HUDEP-2 (cell line): ENCODE data around the gene LINGO1.

ENCODE experiments used
- DNase-seq, 76 experiments: peaks; one replicate each; lab custom pipeline; 2025; ENCODE audit not compliant: unreplicated experiment in 76 of 76; lab: John Stamatoyannopoulos, UW

LINGO1 gene

DNA sequence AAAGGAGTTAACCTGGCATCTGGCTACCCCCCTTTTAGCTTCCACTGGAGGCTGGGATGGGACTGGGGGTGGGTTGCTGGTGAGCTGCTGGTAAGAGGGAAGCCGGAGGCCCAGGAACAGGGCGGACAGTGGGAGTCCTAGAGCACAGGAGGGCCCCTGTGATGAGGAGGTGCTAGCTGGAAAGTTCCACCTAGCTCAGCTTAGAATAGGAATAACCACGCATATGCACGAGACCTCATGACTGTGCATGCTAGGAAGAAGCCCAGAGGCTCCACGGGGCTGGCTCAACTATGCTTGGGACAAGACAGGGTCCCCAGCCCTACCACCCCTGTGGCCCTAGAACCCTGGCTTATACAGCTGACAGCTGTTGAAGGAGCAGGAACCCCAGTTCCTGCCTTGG is 34.1 kb downstream of the LINGO1 start:
- DNase-seq, result no peak

DNA sequence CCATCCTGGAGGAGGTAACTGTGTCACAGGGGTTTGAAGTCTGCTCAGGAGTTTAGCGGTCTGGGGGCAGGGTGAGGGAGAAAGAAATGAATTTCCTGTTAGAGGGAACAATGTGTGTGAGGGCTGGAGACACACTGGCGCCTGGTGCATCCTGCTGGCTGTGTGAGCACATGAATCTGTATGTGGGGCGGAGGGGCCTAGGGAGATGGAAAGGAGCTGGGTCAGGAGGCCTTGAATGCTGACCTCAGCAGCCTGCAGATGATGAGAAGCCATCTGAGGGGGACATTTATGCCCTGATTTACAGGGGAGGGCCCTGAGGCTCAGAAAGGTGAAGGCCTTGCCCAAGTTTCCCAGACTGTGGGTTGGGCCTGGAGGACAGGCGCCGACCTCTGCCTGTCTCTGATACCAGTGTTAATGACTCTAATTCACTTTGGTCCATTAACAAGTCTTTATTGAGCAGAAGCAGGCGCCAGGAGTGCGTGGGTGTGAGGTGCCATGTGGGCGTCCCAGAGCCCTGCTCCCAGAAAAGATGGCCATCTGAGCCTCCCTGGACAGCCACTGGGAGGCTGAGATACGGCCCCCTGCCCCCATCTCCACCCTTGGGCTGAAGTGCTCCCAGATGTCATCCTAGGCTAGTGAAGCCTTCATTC is 34.8 kb downstream of the LINGO1 start:
- no peak for DNase-seq

DNA sequence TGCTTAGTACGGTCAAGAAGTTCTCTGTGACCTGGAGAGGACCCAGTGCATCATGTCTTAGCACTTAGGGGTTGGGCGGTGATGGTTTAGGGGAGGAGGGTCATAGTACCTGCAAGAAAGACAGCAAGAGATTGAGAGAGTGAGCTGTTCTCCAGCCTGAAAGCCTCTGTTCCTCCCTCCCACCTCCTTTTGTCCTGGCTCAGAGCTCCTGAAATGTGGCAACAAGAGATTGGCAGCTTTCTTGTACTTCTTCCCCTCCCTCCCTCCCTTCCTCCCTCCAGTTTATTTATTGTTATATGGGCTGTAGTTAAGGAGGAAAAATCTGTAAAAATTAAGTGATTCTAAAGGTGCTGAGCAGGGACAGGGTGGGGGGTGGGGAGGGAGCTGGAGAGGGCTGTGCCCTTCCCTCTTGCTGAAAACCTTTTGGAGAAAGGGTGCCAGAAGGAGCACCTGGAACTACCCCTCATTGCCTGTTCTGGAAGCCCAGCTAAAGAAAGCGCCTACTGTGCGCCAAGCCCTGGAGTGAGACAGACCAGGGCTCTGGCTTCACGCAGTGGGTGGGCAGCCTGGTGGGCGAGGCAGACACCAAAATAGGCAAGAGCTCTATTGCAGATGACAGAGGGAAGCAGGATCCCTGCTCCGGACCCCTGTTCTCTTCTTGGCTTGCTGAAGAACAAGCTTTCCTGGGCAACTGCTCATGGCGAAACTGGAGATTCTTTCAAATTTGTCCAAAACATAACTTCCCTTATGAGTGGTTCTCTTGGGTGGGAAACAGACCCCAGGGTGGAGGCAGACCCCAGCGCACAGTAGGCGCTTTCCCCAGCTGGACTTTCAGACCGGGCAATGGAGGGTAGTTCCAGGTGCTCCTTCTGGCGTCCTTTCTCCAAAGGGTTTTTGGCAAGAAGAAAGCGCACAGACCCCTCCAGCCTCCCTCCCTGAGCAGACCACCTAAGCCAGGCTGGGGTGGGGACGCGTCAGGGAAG is 35.6 kb downstream of the LINGO1 start:
- no peak for DNase-seq

DNA sequence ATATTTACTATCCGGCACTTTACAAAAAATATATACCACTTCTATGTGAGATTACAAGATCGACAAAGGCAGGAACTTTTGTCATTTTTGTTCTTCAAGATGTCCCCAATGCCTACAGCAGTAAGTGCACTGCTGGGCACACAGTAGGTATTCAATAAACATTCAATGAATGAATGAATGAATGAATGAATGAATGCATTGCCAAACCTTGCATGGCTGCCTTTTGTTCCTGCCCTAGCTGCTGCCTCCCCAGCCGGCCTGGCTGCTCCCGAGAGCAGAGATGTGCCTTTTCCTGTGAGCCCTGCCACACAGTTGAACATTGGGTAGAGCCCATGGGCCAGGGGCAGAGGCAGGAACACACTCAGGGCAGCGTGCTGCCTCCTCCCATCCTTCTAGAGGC is 37.5 kb downstream of the LINGO1 start:
- no peak for DNase-seq

DNA sequence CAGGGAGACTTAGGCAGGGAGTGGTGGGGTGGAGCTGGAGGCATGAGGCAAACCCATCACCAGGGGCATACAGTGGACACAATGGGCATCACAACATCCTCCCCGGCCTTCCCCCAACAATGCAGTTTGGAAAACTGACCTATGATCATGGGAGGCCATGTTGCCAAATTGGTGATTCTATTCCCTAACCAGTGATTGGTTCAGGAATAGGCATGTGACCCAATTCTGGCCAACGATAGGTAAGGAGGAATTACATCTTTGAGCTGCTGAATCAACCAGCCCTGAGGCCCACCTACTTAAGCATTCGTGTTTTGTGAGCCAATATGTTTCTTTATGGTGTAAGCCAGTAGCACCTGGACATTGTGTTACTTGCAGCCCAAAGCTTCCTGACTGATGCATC is 40.0 kb downstream of the LINGO1 start:
- DNase-seq, result no peak

DNA sequence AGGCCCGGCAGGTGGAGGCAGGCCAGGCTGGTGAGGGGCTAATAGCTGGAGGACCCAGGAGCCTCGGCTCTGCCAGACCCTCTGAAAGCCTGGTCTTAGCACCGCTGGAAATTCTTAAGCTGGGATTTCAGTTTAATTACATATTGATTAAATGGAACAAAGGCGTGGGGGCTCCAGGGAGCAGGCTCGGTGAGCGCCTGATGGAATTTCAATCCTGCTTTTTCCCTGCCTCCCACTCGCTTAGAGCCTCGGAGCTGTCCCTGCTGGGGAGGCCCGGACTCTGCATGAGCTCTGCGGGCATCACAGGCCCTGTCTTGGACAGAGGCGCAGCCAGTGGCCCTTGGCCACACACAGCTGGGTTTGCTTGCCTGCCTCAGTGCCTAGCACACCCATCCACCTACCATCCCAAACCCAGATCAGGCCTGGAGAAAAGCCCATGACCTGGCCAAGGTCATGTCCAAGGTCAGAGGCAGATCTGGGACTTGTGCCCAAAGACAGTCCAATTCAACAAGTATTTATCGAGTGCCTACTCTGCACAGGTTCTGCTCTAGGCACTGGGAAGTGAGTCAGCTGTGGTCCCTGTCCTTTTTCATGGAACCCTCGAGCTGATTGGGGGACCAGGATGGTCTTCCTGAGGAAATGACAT is 40.6 kb downstream of the LINGO1 start:
- no peak for DNase-seq

DNA sequence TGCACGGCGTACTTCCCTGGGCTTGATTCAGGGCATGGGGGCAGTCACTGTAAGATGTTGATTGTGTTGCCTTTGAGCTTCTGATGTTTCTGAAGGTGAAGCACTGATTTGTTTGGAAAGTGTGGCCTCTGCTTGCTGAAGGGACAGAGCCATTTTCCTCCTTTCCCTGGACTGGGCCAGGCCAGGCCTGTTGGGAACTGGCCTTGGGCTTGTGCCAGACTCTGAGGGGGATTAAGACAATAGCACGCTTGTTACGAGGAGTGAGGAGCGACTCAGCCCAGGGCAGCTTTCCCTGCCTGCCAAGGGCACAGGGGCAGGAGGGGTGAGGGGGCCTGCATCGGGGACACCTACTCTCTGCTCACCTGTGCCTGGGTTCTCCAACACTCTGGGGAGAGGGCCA is 42.9 kb downstream of the LINGO1 start:
- no peak for DNase-seq

DNA sequence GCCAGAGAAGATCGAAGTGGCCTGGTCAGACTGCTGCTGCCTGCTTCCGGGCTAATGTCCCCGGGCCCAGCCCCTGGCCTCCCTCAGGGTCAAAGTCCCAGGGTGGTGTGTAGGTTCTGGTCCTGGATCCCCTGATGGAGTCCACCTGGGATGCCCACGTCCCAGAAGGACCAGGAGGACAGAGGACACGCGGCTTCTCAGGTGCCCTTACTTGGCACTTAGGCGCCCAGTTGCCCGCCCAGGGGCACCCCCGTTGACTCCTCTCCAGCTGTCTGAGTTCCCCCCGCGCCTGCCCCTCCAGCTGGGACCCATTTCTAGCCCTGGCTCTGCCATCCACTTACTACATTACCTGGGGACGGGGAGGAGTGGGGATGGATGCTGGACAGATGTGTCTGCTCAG is 44.6 kb downstream of the LINGO1 start:
- DNase-seq, result no peak

DNA sequence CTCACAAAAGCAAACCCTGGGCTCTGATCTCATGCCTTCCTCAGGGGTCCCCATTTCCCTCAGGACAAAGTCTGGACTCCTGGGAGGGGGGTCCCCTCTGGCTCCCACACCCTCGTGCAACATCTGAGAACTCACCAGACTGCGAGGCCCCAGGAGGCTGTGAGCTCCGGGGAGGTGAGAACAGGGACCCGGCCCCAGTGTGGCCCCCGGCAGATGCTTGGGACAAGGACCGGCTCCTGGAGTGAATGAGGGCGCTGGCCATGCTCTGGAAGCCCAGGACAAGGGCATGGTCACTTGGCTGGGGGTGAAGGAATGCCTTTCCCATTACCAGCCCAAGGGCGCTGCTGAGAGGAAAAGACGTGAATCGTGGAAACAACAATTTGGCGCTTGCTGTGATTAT is 48.0 kb downstream of the LINGO1 start:
- no peak for DNase-seq

DNA sequence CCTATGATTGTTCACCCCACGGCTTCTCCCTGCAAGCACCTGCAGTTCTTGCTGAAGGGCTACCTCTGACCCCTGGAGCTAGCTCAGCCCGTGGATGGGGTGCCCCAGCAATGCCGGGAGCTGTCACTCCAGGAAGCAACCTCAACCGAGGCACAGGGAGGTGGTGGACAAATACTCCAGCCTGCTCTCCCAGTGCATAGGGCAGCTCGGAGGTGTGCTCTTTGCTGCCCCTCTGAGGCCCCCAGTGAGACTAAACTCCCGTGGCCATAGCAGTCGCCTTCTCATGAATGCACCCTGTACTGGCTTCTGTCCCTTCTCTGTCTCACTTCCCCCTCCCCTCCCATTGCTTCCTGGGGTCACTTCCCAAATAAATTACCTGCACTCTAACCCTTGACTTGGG is 48.5 kb downstream of the LINGO1 start:
- DNase-seq, result peak in 1 of 76 experiments; percentile 15

DNA sequence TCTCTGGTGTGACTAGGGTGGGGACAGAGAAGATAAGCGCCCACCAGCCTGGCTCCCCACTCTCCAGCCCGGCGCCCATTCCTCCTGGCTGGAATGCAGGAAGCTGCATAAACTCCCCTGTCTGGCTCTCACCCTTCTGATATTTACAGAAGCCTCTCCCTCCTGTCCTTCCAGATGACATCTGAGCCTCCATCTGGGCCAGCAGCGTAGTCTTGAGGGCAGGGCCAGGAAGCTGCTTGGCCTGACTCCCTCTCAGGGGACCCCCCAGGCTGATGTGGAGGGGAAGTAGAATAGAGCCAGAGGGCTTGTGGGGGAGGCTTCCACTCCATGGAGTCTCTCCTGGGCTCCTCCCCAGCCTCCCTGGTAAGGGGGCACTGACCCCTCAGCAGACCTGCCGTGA is 49.9 kb downstream of the LINGO1 start:
- DNase-seq, result no peak

DNA sequence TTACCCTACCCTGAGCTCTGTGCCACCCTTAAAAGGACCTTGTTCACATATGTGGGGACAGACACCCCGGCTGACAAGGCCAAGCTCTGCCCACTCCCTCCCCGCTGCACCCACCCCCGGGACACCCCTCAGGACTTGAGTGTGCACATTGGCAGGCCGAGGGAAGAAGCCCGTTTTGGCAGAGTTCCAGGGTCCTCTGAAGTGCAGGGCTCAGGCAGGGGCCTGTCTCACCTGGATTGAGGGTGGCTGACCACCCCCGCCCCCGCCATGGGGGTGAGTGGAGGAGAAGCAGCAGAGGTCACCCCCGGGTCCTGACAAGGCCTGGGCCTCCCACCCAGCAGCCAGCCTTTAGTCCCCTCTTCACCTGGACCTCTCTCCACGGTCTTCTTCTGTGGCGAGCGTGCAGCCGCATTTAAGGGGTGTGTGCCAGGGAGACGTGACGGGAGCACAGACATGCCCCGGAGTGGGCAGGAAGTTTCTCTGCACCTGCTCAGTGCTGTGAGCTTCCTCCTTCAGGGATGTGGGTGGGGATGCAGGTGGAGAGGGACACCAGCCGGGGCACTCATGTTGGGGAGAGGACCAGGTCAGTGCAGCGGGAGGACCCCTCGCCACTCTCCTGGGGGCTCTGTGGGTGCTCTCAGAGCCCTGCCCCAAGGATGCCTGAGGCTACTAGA is 50.7 kb downstream of the LINGO1 start:
- no peak for DNase-seq

DNA sequence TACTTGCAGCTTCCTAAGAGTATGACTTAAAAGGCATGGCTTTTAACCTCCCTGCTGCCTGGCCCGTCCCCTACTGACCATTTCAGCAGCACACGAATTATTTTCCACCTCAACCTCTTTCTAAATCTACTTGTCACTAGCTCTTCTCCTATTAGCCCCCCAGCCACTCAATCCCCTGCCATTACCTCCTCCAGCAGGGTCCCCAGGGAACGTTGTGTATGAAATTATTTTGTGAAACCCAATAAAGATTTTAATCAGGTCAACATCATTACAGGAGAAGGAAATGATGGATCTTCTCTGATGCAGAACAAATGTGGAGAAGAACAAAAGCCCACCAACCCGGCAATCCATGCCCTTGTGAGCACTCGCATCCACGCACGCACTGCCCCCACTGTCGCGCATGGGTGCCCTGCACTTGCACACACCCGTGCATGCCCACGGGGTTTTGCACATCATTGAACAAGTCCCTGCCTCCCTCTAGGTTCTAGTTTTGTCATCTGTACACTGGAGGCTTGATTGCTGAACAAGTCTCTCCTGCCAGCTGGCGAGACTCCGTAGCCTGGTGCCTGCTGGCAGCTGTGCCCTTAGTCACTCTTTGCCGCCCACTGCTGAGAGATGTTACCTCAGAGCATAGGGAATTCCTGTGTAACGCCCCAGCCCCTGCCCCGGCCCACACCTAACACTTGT is 51.6 kb downstream of the LINGO1 start:
- no peak for DNase-seq

DNA sequence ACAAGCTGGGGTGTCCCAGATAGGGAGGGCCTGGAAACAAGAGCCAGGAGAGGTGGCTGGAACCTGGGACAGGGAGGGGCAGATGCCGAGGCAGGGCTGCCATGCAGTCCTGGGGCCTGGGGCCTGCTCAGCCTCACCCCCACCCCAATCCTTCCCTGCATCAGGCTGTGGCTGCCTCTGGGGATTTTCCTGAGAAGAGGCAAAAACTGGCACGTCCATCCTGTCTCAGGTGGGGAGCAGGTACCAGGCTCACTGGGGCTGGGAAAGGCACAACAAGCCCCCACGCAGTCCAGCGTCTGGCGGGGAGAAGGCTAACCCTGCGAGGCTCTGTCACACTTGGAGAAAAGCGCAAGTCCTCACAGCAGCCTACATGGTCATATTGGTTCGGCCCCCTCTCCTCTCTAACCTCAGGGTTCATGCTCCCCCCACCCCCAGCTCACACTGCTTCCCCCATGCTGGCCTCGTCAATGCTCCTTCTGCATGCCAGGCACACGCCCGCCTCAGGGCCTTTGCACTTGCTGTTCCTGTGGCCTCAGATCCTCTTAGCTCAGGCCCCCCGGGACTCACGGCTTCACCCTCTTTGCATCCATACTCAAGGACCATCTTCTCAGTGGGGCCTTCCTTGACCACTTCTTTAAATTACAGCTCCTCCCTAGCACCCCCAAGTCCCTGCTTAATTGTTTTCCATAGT is 53.1 kb downstream of the LINGO1 start:
- DNase-seq, result no peak

DNA sequence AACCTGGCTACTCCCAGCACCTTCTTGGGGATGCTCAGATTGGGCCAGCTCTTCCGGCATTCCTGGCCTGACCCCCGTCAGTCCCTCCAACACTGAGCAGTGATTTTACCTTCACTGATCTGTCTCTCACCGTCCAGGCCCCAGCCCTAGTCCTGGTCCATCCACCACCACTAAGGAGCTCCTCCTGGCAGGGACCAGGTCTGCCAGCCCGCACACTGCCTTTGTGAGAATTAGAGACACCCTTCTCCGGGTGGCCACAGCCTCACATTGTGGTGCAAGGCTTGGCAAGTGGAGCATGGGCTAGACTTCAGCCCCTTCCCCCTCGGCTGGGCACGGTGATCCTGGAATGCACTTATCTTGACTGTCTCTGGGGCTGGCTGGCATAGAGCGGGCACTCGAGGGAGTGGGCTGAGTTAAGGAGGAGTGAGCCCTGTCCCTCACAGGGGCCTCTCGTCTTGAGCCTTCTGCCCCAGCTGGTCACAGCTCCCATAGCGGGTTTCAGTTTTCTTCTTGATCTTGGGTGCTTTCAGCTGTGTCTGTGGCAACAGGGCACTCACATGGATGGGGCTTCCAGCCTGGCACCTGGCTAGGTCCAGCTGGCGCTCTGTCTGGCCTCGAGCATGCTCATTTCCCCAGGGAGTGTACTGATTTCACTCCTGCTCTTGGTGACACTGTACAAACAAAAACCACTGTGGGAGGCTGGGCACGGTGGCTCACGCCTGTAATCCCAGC is 53.9 kb downstream of the LINGO1 start:
- no peak for DNase-seq

DNA sequence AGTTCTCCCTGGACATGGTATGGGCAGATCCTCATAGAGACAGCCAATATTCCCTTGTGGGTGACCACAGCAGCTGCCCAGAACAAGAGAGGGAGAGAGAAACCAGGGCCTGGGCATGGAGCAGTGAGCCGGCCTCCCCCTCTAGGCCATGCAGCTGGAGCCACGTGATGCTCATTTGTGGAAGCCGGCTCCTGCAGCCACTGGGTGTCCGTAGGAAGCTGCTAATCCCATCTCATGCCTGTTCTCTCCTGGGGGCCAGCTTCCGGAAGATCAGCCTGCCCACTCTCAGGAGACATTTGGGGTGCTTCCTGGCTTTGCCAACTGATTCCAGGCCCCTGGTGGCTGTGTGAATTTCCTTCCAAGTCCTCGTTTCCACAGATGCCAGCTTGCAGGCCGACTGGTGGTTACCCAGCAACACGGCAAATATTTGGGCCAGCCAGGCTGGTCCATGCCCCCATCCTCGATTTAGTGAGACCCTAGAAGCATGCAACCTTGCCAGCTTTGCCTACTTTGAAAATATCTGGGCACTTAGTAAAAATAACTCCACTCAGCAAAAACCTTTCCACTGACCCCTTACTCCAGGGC is 55.3 kb downstream of the LINGO1 start:
- no peak for DNase-seq

DNA sequence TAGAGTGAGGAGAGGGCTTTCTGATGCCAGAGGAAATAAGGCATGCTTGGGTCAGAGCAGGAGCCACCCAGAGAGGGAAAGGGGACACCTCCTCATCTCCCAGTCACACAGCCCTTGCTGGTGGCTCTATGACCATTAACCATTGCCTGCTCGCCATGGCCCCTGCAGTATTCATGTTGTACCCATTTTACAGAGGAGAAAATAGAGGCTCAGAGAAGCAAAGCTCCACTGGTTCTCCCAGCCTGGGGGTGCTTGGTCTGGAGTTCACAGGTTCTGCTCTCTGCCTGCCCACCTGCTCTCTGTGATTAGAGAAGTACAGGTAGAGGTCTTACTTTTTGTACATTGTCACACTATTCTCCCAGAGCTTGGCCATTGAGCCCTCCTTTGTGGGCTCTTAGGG is 56.2 kb downstream of the LINGO1 start:
- DNase-seq, result no peak

DNA sequence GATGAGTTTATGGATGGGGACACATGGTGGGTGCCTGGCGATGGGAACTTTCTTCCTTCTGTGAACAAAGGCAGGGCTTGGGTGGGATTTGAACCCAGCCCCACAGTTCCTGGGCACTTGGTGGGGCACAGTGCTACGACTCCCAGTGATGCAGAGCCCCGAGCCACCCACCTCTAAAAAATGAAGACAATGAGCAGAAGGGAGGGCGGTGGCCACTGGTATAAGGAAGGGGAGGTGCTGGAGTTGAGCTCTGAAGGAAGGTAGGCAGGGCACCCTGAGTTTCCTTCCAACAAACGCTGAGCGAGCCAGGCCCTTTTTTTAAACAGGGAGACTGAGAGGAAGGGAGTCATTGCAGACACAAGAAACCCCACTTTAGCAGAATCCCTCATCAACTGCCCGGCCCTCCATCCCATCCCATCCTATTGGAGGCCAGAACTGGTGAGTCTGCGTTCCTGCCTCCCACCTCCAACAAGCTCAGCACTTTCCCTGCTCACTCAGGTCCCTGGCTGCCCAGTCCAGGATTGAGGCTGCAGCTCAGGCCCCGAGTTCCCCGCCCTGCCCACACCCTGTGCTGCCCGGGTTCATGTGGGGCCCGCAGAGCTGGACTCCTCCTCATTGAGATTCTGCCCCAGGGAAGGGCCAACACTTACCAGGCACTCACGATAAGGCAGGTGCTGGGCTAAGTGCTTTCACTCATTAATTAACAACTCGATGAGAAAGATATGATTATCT is 57.3 kb downstream of the LINGO1 start:
- no peak for DNase-seq
